ENCODE measurements around the gene RAB24.

RAB24 gene

GRCh38 chr5:177330991-177331842 is 27.7 kb upstream of the RAB24 start:
- CTCF ChIA-PET: no interaction called here
- POLR2A ChIA-PET: interaction anchor here (0.8 to 1.3 kb wide), 3 partner anchors 19 to 95 kb away, joined by 3 to 6 read pairs (median 6); partner anchors contain the start of gene LMAN2
- DNase-seq (ENCODE audit: extremely low spot score): no peak
- TF ChIP-seq ELF4 (IDR thresholded peaks at IDR 0.05): no peak
- TF ChIP-seq BHLHE40 (IDR thresholded peaks at IDR 0.05; ENCODE audit: borderline replicate concordance): no peak
- TF ChIP-seq FOXK2 (IDR thresholded peaks at IDR 0.05): no peak

- TF ChIP-seq FOXA1 (IDR thresholded peaks at IDR 0.05) (no peak), ELF4 (IDR thresholded peaks at IDR 0.05) (no peak), CTBP1 (IDR thresholded peaks at IDR 0.05; ENCODE audit: borderline replicate concordance) (no peak), BHLHE40 (IDR thresholded peaks at IDR 0.05; ENCODE audit: borderline replicate concordance) (no peak)
- CTCF ChIA-PET: no interaction called here
- POLR2A ChIA-PET: no interaction called here
- no peak for DNase-seq (ENCODE audit: extremely low spot score)
Observed at GRCh38 chr5:177329883-177330282, 26.4 kb upstream of the RAB24 start.

GRCh38 chr5:177328545-177329231 is 25.2 kb upstream of the RAB24 start:
- CTCF ChIA-PET: no interaction called here
- TF ChIP-seq L3MBTL2 (conservative IDR thresholded peaks at IDR 0.05) (no peak), TARDBP (IDR thresholded peaks at IDR 0.05) (no peak), FOXK2 (IDR thresholded peaks at IDR 0.05) (no peak), PKNOX1 (IDR thresholded peaks at IDR 0.05) (no peak), FOXA1 (IDR thresholded peaks at IDR 0.05) (no peak), NFRKB (IDR thresholded peaks at IDR 0.05) (no peak), FOXM1 (IDR thresholded peaks at IDR 0.05; ENCODE audit: borderline replicate concordance) (no peak), ZNF384 (IDR thresholded peaks at IDR 0.05) (no peak), SUZ12 (IDR thresholded peaks at IDR 0.05) (no peak)
- DNase-seq (ENCODE audit: extremely low spot score): no peak
- POLR2A ChIA-PET: interaction anchor here (1.5 kb wide), 1 partner anchor 23 kb away, joined by 3 read pairs; the partner anchor contains the start of gene LMAN2

GRCh38 chr5:177327539-177328522 is 24.3 kb upstream of the RAB24 start:
- no peak for DNase-seq (ENCODE audit: extremely low spot score)
- POLR2A ChIA-PET: interaction anchor here (1.5 kb wide), 1 partner anchor 24 kb away, joined by 3 read pairs; the partner anchor contains the start of gene LMAN2
- CTCF ChIA-PET: interaction anchor here (1.0 kb wide), 1 partner anchor 9 kb away, joined by 3 read pairs; no protein-coding TSS in a partner anchor
- TF ChIP-seq FOXK2 (IDR thresholded peaks at IDR 0.05): no peak
- no peak for TF ChIP-seq HDGF (IDR thresholded peaks at IDR 0.05; ENCODE audit: borderline replicate concordance)
- TF ChIP-seq CTBP1 (IDR thresholded peaks at IDR 0.05; ENCODE audit: borderline replicate concordance): no peak
- TF ChIP-seq SUZ12 (IDR thresholded peaks at IDR 0.05): no peak
- no peak for TF ChIP-seq L3MBTL2 (conservative IDR thresholded peaks at IDR 0.05)
- TF ChIP-seq ZNF384 (IDR thresholded peaks at IDR 0.05): no peak
- no peak for TF ChIP-seq FOXM1 (IDR thresholded peaks at IDR 0.05; ENCODE audit: borderline replicate concordance)
- no peak for TF ChIP-seq FOXA1 (IDR thresholded peaks at IDR 0.05)
- no peak for TF ChIP-seq SP1 (IDR thresholded peaks at IDR 0.05)
- no peak for TF ChIP-seq BHLHE40 (IDR thresholded peaks at IDR 0.05; ENCODE audit: borderline replicate concordance)
- no peak for TF ChIP-seq PKNOX1 (IDR thresholded peaks at IDR 0.05)
- TF ChIP-seq ARNT (IDR thresholded peaks at IDR 0.05): no peak
- TF ChIP-seq LEF1 (IDR thresholded peaks at IDR 0.05; ENCODE audit: borderline replicate concordance): no peak
- TF ChIP-seq NFRKB (IDR thresholded peaks at IDR 0.05): no peak
- no peak for TF ChIP-seq TARDBP (IDR thresholded peaks at IDR 0.05)

- POLR2A ChIA-PET: no interaction called here
- CTCF ChIA-PET: no interaction called here
- TF ChIP-seq SP1 (IDR thresholded peaks at IDR 0.05) (no peak), HDGF (IDR thresholded peaks at IDR 0.05; ENCODE audit: borderline replicate concordance) (no peak), NFRKB (IDR thresholded peaks at IDR 0.05) (no peak), TARDBP (IDR thresholded peaks at IDR 0.05) (no peak)
Observed at GRCh38 chr5:177325868-177326381, 22.4 kb upstream of the RAB24 start.

GRCh38 chr5:177320879-177321278 is 17.4 kb upstream of the RAB24 start:
- TF ChIP-seq ZNF384 (IDR thresholded peaks at IDR 0.05) (no peak), CTBP1 (IDR thresholded peaks at IDR 0.05; ENCODE audit: borderline replicate concordance) (no peak), FOXM1 (IDR thresholded peaks at IDR 0.05; ENCODE audit: borderline replicate concordance) (no peak), PKNOX1 (IDR thresholded peaks at IDR 0.05) (no peak), LEF1 (IDR thresholded peaks at IDR 0.05; ENCODE audit: borderline replicate concordance) (no peak), NFRKB (IDR thresholded peaks at IDR 0.05) (no peak), ELF4 (IDR thresholded peaks at IDR 0.05) (no peak), SUZ12 (IDR thresholded peaks at IDR 0.05) (no peak), HDGF (IDR thresholded peaks at IDR 0.05; ENCODE audit: borderline replicate concordance) (no peak)
- CTCF ChIA-PET: interaction anchor here (1.9 kb wide), 1 partner anchor 11 kb away, joined by 5 read pairs; no protein-coding TSS in a partner anchor
- POLR2A ChIA-PET: no interaction called here
- no peak for DNase-seq (ENCODE audit: extremely low spot score)

More at GRCh38 chr5:177325868-177326381, 22.4 kb upstream of the RAB24 start:
- no peak for DNase-seq (ENCODE audit: extremely low spot score)

All from HEK293T (cell line).